Measurements from ENCODE around the gene SLC19A1.

DNA sequence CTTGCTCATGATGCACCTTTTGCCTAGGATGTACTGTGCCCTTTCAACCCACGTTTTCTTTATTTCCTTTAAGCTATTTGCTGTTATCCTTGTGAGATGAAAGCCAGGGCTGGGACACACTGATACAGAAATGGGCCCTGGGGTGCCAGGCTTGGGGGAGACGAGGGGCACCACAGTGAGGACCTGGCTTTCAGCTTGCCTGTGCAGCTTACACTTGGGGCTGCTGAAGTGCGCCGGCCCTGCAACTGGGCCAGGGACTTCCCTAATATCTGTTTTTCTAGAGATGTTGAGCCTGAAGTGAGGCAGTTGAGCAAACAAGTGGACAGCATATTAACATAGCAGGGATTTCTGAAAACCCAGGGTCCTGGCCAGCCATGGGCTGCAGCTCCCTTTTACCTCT lies 42.5 kb upstream of the SLC19A1 start:
- TF ChIP-seq, protein P1, sequence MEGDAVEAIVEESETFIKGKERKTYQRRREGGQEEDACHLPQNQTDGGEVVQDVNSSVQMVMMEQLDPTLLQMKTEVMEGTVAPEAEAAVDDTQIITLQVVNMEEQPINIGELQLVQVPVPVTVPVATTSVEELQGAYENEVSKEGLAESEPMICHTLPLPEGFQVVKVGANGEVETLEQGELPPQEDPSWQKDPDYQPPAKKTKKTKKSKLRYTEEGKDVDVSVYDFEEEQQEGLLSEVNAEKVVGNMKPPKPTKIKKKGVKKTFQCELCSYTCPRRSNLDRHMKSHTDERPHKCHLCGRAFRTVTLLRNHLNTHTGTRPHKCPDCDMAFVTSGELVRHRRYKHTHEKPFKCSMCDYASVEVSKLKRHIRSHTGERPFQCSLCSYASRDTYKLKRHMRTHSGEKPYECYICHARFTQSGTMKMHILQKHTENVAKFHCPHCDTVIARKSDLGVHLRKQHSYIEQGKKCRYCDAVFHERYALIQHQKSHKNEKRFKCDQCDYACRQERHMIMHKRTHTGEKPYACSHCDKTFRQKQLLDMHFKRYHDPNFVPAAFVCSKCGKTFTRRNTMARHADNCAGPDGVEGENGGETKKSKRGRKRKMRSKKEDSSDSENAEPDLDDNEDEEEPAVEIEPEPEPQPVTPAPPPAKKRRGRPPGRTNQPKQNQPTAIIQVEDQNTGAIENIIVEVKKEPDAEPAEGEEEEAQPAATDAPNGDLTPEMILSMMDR (IDR thresholded peaks at IDR 0.05), result no peak
- no peak for TF ChIP-seq GATA2 (CRISPR knock-in tag; IDR thresholded peaks at IDR 0.05)
- TF ChIP-seq, protein P2, sequence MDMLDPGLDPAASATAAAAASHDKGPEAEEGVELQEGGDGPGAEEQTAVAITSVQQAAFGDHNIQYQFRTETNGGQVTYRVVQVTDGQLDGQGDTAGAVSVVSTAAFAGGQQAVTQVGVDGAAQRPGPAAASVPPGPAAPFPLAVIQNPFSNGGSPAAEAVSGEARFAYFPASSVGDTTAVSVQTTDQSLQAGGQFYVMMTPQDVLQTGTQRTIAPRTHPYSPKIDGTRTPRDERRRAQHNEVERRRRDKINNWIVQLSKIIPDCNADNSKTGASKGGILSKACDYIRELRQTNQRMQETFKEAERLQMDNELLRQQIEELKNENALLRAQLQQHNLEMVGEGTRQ (IDR thresholded peaks at IDR 0.05; ENCODE audit: borderline replicate concordance, low read depth, low read length), result no peak

Data from SK-N-SH (cell line).